ENCODE measurements around the gene MAP4. TPM values are rescaled to one million over a fixed set of nuclear protein-coding genes. Genes with fewer than 3 reads are reported as not detected.

MAP4 gene, protein sequence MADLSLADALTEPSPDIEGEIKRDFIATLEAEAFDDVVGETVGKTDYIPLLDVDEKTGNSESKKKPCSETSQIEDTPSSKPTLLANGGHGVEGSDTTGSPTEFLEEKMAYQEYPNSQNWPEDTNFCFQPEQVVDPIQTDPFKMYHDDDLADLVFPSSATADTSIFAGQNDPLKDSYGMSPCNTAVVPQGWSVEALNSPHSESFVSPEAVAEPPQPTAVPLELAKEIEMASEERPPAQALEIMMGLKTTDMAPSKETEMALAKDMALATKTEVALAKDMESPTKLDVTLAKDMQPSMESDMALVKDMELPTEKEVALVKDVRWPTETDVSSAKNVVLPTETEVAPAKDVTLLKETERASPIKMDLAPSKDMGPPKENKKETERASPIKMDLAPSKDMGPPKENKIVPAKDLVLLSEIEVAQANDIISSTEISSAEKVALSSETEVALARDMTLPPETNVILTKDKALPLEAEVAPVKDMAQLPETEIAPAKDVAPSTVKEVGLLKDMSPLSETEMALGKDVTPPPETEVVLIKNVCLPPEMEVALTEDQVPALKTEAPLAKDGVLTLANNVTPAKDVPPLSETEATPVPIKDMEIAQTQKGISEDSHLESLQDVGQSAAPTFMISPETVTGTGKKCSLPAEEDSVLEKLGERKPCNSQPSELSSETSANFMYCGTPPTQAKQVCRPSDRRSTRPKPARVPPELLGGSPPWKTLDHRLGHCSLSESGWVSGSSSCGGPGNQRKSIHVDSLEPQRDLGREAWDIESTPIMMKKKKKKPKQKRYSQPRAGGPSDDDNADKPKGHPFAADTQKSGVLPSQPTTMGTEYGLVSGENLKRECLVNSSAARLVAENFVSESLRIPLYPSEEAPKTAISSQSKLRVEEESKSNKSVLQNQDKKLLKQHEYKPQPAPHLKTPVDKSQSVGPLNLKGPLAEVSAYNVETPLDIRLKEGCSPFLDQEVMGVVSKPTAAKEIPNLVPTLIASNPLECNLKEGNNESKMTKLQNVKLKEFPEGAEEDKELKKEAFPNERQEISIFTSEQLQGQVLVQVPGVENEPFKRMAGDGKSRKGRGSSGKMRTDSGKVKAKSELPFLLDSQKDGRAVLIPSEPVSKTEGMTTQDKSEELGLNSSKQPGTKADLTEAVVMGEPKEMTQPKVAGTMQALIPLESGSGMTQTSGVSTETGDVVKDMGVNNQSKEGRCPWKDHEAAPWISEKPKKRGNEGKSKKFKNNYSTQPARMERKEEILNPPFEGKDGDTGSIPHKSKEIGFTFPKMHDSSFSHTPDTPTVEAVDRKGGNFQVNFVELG (N-terminal part only)
- total RNA-seq (2014; rRNA removed; shearing (Covaris generic)): 63.6 and 65.1 TPM in 2 replicates

DNA sequence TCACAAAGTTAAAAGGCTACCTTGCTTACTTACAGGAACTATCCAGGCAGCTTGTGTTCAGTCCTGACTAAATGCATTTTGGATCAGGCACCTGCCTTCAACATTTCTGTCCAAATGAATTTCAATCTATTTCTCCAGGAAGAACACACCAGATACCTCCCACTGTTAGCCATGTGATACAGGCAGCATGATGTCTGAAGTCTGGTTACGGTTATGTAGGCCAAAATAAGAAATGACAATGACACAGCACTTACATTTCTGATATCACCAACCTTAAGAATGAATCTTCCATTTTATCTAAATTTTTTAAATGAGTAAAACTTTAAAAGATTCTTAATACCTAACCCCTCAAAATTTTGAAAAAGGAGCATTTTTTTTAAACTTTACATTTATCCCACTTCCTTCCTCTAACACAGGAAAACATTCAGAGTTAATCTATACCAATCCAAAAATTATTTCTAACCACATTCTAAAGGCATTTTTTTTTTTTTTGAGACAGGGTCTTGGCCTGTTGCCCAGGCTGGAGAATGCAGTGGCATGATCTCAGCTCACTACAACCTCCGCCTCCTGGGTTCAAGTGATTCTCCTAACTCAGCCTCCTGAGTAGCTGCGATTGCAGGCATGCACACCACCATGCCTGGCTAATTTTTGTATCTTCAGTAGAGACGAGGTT, at the start of gene MAP4:
Gene MAP4 (minus strand): TSS at position 116 of the 673 bp plus-strand sequence. CDS start 17,556 bp downstream, outside the sequence.

DNA sequence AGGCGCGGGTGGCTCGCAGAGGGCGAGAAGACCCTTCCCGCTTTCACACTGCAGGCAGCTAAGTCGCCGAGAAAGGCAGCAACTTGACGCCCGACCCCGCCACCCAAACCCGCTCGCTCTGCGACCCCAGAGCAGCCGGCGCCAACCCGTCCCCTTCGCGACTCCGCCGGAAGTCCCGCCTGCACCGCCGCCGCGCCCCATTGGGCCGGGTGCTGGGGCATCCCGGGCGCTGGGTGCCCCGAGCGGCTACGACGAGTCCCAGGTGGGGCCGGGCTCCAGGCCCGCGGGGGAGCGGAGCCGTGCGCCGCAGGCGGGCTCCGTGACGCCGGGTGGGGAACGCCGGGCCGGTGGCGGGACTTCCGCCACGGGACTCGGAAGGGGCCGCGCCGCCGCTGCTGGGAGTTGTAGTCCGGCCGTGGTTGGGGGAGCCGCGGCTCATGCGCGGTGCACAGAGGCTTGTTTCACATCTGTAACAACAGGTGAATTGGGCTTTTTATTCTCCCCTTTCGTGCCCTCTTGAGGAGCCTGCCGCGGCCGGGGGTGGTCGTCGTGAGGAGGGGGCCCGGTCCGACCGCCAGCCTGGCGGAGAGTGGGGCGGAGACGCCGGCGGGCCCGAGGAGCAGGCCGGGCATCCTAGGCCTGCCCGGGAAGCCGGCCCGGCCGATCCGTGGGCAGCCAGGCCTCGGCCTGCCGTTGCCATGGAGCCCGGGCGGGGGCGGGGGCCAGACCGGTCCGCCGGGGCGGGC, 213.3 kb downstream of the MAP4 start, which contains the start of gene DHX30:
Gene DHX30 (plus strand): TSS at position 405 of the 746 bp plus-strand sequence. CDS start 7,546 bp downstream, outside the sequence.

Small RNA genes lying within 50 kb of the gene (small RNA-seq; reads per million reads assigned to genes)
- gene AC124916.2 (not detected), gene MIR1226 (not detected), gene RF00019 (not detected), gene RF02271 (not detected)

Other genes with a start within 250 kb of the MAP4 start
- gene SMARCC1, start 234.5 kb downstream of the MAP4 start, total RNA-seq (2014; rRNA removed; shearing (Covaris generic)): 66.8 and 71.9 TPM in 2 replicates
- gene DHX30, start 213.3 kb downstream of the MAP4 start, total RNA-seq (2014; rRNA removed; shearing (Covaris generic)): 166 and 170 TPM in 2 replicates
- 49.8 and 53.0 TPM in 2 replicates for gene CDC25A, start 172.0 kb upstream of the MAP4 start, total RNA-seq (2014; rRNA removed; shearing (Covaris generic))
- 2.4 and 6.6 TPM in 2 replicates for gene CAMP, start 207.1 kb upstream of the MAP4 start, total RNA-seq (2014; rRNA removed; shearing (Covaris generic))
- 16.5 and 17.2 TPM in 2 replicates for gene ZNF589, start 224.7 kb upstream of the MAP4 start, total RNA-seq (2014; rRNA removed; shearing (Covaris generic))